MM.1S (cell line): ENCODE data around the gene CACNA1G.

Source experiments
- CTCF ChIP-seq: fragments of 300-600 bp; sonication (generic); IDR thresholded peaks from 2 replicates; pipeline ENCODE4 v1.5.1; 2016; ENCODE audit warnings: antibody characterized with exemption, low read length, mixed read lengths
- EZH2phosphoT487 ChIP-seq: fragments of 300-600 bp; sonication (generic); IDR thresholded peaks from 2 replicates; pipeline ENCODE4 v1.6.1; 2018; ENCODE audit warnings: antibody characterized with exemption, low read length

DNA sequence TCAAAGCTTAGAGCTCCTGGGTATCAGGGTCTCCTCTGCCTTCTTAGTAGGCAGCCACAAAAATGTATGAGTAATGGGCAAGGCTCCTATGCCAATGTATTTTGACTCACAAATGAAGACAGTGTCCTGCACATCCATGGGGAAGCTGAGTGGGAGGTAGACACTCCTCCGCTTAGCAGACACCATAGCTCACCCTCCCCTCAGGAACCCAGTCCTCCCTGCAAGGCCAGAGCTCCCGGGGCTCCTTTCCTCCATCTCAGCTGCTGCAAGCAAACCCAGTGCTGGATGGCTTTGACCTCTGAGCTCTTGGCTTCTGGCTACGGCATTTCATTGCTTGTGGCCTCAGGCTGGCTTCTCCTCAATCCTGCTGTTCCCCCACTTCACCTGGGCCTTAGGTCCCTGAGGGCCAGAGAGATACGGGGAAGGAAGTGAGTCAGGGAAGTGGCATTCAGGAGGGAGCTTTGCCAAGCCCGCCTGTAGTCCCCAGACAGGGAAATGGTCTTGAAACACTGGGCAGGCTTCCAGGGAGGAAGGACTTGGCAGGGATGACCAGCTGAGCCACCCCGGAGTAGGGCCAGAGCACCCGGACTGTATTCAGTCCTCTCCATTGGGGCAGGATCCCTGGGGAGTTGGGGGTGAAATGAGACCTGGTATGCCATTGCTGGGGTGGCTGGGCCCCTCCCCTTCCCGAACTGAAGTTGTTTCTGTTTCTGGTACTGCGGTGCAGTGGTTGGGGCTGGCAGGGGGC lies 78.6 kb downstream of the CACNA1G start:
- TF ChIP-seq CTCF (no peak), EZH2phosphoT487 (no peak)
